ENCODE data around the gene CREB5.

- TF ChIP-seq CTCF (IDR thresholded peaks at IDR 0.05; ENCODE audit: control extremely low read depth in 1 of 3, insufficient read depth in 1 of 3, low read depth in 1 of 3, low read length in 3 of 3) (no peak), POLR2A (IDR thresholded peaks at IDR 0.05; ENCODE audit: control extremely low read depth in 1 of 2, low read depth in 2 of 2, low read length in 2 of 2) (no peak), USF2 (IDR thresholded peaks at IDR 0.05; ENCODE audit: low read length) (no peak), RFX5 (IDR thresholded peaks at IDR 0.05; ENCODE audit: borderline replicate concordance, low read depth, low read length) (no peak), EZH2 (IDR thresholded peaks at IDR 0.05; ENCODE audit: low read depth, low read length, severe bottlenecking) (no peak)
Observed at GRCh38 chr7:28408960-28409715, 3.2 kb upstream of the CREB5 start.
